H1 (cell line): ENCODE measurements around the gene NF1. TPM values are rescaled to one million over a fixed set of nuclear protein-coding genes. Genes with fewer than 3 reads are reported as not detected.

ENCODE experiments used
- CTCF ChIA-PET: fragments of 300-600 bp; sonication (Branson Sonifier 250); formaldehyde crosslinking; loops from one replicate; lab custom pipeline; 2021; ENCODE audit not compliant: partially characterized antibody; lab: Charles Lee
- POLR2A ChIA-PET: fragments of 300-600 bp; sonication (Branson Sonifier 250); formaldehyde crosslinking; loops from one replicate; lab custom pipeline; 2021; ENCODE audit warnings: inconsistent platforms; ENCODE audit not compliant: partially characterized antibody; lab: Charles Lee
- DNase-seq, 2 experiments: peaks; one replicate each; pipeline versions ENCODE4 v3.0.0 to v3.0.0-alpha.2; 2010 to 2022; ENCODE audit warnings: low spot score in 2 of 2, low read depth in 1 of 2, mixed read lengths in 1 of 2
- FAIRE-seq: peaks from 2 replicates; lab custom pipeline; 2011; peaks lifted over from hg19 to GRCh38; lab: Jason Lieb, UNC
- H2AFZ ChIP-seq: 2 replicates; pipeline ENCODE4 v1.8.1; 2012; ENCODE audit warnings: low read length, inconsistent platforms
- H2AK5ac ChIP-seq: 2 replicates; pipeline ENCODE4 v1.6.1; 2013; ENCODE audit warnings: low read depth, low read length
- H2BK120ac ChIP-seq: replicated peaks from 2 replicates; pipeline ENCODE3; 2013; ENCODE audit warnings: low read depth, low read length, inconsistent platforms
- H2BK12ac ChIP-seq: 2 replicates; pipeline ENCODE4 v1.6.1; 2013; ENCODE audit warnings: low read depth, low read length
- H2BK15ac ChIP-seq: 2 replicates; pipeline ENCODE4 v1.6.1; 2013; ENCODE audit warnings: low read length
- H2BK20ac ChIP-seq: 2 replicates; pipeline ENCODE4 v1.6.1; 2013; ENCODE audit warnings: low read length
- H2BK5ac ChIP-seq: 2 replicates; pipeline ENCODE4 v1.6.1; 2013; ENCODE audit warnings: low read depth, low read length
- H3K14ac ChIP-seq: 2 replicates; pipeline ENCODE4 v1.6.1; 2013; ENCODE audit warnings: inconsistent platforms; ENCODE audit not compliant: insufficient read length
- H3K18ac ChIP-seq: 2 replicates; pipeline ENCODE4 v1.6.1; 2013; ENCODE audit warnings: low read length; ENCODE audit errors: extremely low read depth
- H3K23ac ChIP-seq: 2 replicates; pipeline ENCODE4 v1.6.1; 2013; ENCODE audit warnings: inconsistent platforms; ENCODE audit not compliant: insufficient read length
- H3K23me2 ChIP-seq: 2 replicates; pipeline ENCODE4 v1.6.1; 2013; ENCODE audit warnings: low read depth, low read length
- H3K27ac ChIP-seq: 2 replicates; pipeline ENCODE4 v1.6.1; 2011; ENCODE audit warnings: low read depth, low read length, inconsistent platforms
- H3K27me3 ChIP-seq, 4 experiments: replicated peaks in 1 of 4; 1 replicate in 1 of 4; 2 replicates in 3 of 4; pipeline versions ENCODE4 v1.6.1 to v1.8.1; 2011 to 2013; ENCODE audit warnings: low read length in 3 of 4, mild to moderate bottlenecking in 3 of 4, inconsistent platforms in 2 of 4, mixed read lengths in 2 of 4, moderate library complexity in 1 of 4; ENCODE audit not compliant: control insufficient read depth in 3 of 4, insufficient read depth in 3 of 4; ENCODE audit errors: extremely low read depth in 1 of 4
- H3K36me3 ChIP-seq, 4 experiments: 2 replicates each; pipeline versions ENCODE4 v1.6.1 to v1.8.1; 2011 to 2013; ENCODE audit warnings: mild to moderate bottlenecking in 4 of 4, low read length in 3 of 4, moderate library complexity in 2 of 4, control low read depth in 1 of 4, inconsistent platforms in 1 of 4; ENCODE audit not compliant: insufficient read depth in 4 of 4, control insufficient read depth in 2 of 4
- H3K4ac ChIP-seq: replicated peaks from 2 replicates; pipeline ENCODE3; 2013; ENCODE audit warnings: low read length, low read depth, mixed read lengths, inconsistent platforms; ENCODE audit not compliant: insufficient read length
- H3K4me1 ChIP-seq, 4 experiments: replicated peaks in 1 of 4; 1 replicate in 1 of 4; 2 replicates in 3 of 4; pipeline versions ENCODE4 v1.6.1 to v1.8.1; 2011 to 2013; ENCODE audit warnings: low read length in 3 of 4, inconsistent platforms in 2 of 4, mixed read lengths in 1 of 4; ENCODE audit not compliant: insufficient read depth in 4 of 4, control insufficient read depth in 3 of 4
- H3K4me2 ChIP-seq, 2 experiments: 2 replicates each; pipeline versions ENCODE4 v1.6.1 to v1.8.1; 2011 to 2013; ENCODE audit warnings: low read depth in 2 of 2, low read length in 2 of 2, control low read depth in 1 of 2, inconsistent platforms in 1 of 2, mild to moderate bottlenecking in 1 of 2; ENCODE audit not compliant: insufficient read depth in 1 of 2
- H3K4me3 ChIP-seq, 4 experiments: fragments of 200-600, 300-600 bp in 1 of 4; sonication (generic), shearing (Covaris generic), sonication (Bioruptor Twin) in 1 of 4; 2 replicates each; pipeline versions ENCODE4 v1.5.1 to v1.8.1; 2011 to 2016; ENCODE audit warnings: low read length in 4 of 4, low read depth in 3 of 4, control low read depth in 2 of 4, inconsistent platforms in 2 of 4, mild to moderate bottlenecking in 2 of 4, mixed read lengths in 1 of 4, moderate library complexity in 1 of 4; ENCODE audit not compliant: insufficient read depth in 2 of 4; ENCODE audit errors: extremely low read depth in 1 of 4
- H3K56ac ChIP-seq: replicated peaks from 2 replicates; pipeline ENCODE3; 2013; ENCODE audit warnings: low read depth, mild to moderate bottlenecking, mixed read lengths, low read length, inconsistent platforms; ENCODE audit not compliant: insufficient read length
- H3K79me1 ChIP-seq: 2 replicates; pipeline ENCODE4 v1.6.1; 2013; ENCODE audit warnings: low read depth, low read length, control low read depth
- H3K79me2 ChIP-seq, 2 experiments: 2 replicates each; pipeline versions ENCODE4 v1.6.1 to v1.8.1; 2012 to 2013; ENCODE audit warnings: low read length in 2 of 2, mild to moderate bottlenecking in 2 of 2, inconsistent platforms in 1 of 2; ENCODE audit not compliant: insufficient read depth in 2 of 2, control insufficient read depth in 1 of 2
- H3K9ac ChIP-seq, 4 experiments: replicated peaks in 1 of 4; 1 replicate in 1 of 4; 2 replicates in 3 of 4; pipeline versions ENCODE4 v1.6.1 to v1.8.1; 2011 to 2013; ENCODE audit warnings: low read depth in 3 of 4, low read length in 3 of 4, control low read depth in 2 of 4, mild to moderate bottlenecking in 2 of 4, moderate library complexity in 2 of 4, inconsistent platforms in 1 of 4; ENCODE audit errors: extremely low read depth in 1 of 4
- H3K9me3 ChIP-seq, 2 experiments: 2 replicates each; pipeline versions ENCODE4 v1.6.1 to v1.8.1; 2012 to 2013; ENCODE audit warnings: mild to moderate bottlenecking in 2 of 2, moderate library complexity in 2 of 2, control low read depth in 1 of 2, inconsistent platforms in 1 of 2, low read depth in 1 of 2, low read length in 1 of 2, mixed read lengths in 1 of 2; ENCODE audit not compliant: insufficient read depth in 2 of 2
- H4K20me1 ChIP-seq, 2 experiments: replicated peaks in 1 of 2; 2 replicates each; pipeline versions ENCODE3 to v1.8.1; 2011 to 2013; ENCODE audit warnings: inconsistent platforms in 2 of 2, low read length in 2 of 2, mild to moderate bottlenecking in 1 of 2; ENCODE audit not compliant: insufficient read depth in 2 of 2, control insufficient read depth in 1 of 2
- H4K5ac ChIP-seq: 2 replicates; pipeline ENCODE4 v1.6.1; 2013; ENCODE audit warnings: low read length, low read depth, mixed read lengths, inconsistent platforms; ENCODE audit not compliant: insufficient read length
- H4K8ac ChIP-seq: 2 replicates; pipeline ENCODE4 v1.8.0; 2013; ENCODE audit warnings: mild to moderate bottlenecking, moderate library complexity, low read length, inconsistent platforms; ENCODE audit not compliant: insufficient read depth; ENCODE audit errors: extremely low read depth
- H4K91ac ChIP-seq: replicated peaks from 2 replicates; pipeline ENCODE3; 2013; ENCODE audit warnings: low read length, mixed read lengths, inconsistent platforms; ENCODE audit not compliant: insufficient read length
- CBX5 ChIP-seq: fragments of 300-800, 300-1000 bp; sonication (generic); IDR thresholded peaks from 2 replicates; pipeline ENCODE4 v1.7.1; 2016; ENCODE audit warnings: antibody characterized with exemption, low read length, low read depth
- CBX8 ChIP-seq: fragments of 300-800, 300-1000 bp; sonication (generic); IDR thresholded peaks from 2 replicates; pipeline ENCODE4 v1.7.1; 2016; ENCODE audit warnings: low read depth, low read length, borderline replicate concordance
- EP300 ChIP-seq, 2 experiments: IDR thresholded peaks; 1 replicate in 1 of 2; 2 replicates in 1 of 2; pipeline ENCODE4 v1.6.1; 2011 to 2012; ENCODE audit warnings: low read depth in 2 of 2, low read length in 2 of 2, mild to moderate bottlenecking in 2 of 2, borderline replicate concordance in 1 of 2, inconsistent platforms in 1 of 2, moderate library complexity in 1 of 2
- JUN ChIP-seq: IDR thresholded peaks from 2 replicates; pipeline ENCODE4 v1.6.1; 2011; ENCODE audit warnings: low read depth, mild to moderate bottlenecking, improper control_type of control experiment, low read length
- SP1 ChIP-seq: IDR thresholded peaks from 2 replicates; pipeline ENCODE4 v1.6.1; 2011; ENCODE audit warnings: low read depth, low read length
- WGBS, 2 experiments: shearing (Covaris generic) in 1 of 2; methylation state at CpG; one replicate each; pipeline versions ENCODE4 v1.1.6 to v1.1.7; 2013 to 2015; ENCODE audit warnings: low lambda C conversion rate in 2 of 2, mixed read lengths in 2 of 2, inconsistent platforms in 1 of 2, low coverage in 1 of 2, missing lambda C conversion rate in 1 of 2; ENCODE audit not compliant: insufficient replicate concordance in 2 of 2, insufficient coverage in 1 of 2, insufficient read length in 1 of 2; ENCODE audit errors: extremely low coverage in 1 of 2, missing lambda C conversion rate in 1 of 2; 5-methylcytosine and 5-hydroxymethylcytosine counted together
- polyA plus RNA-seq, 7 experiments: library from polyadenylated mRNA; depleted of rRNA in 3 of 7; stranded (reverse) in 5 of 7; unstranded in 2 of 7; fragments of >200 nt in 5 of 7; fragments of 200-250 nt in 2 of 7; gene quantifications; 1 replicate in 5 of 7; 2 replicates in 1 of 7; 4 replicates in 1 of 7; pipeline versions ENCODE4 v1.2.1 to v1.2.3, GENCODE V29; 2011 to 2013; ENCODE audit warnings: missing spikeins in 2 of 7, mixed read lengths in 2 of 7
- total RNA-seq: library from RNA; stranded (reverse); fragmentation: NEBNext Ultra II Directional; extraction: Animal tissue kit (Norgen Biotek cat#: 25700); gene quantifications from 2 replicates; pipeline ENCODE4 v1.2.1, GENCODE V29; 2021
- TF ChIP-seq, protein P1 (sequence below): IDR thresholded peaks from 2 replicates; pipeline ENCODE4 v1.6.1; 2012; ENCODE audit warnings: inconsistent platforms

Gene NF1
- total and polyA plus RNA-seq, 2 of the 8 experiments (the other 6 are each of a cell fraction or from before 2014, with no cell fraction given): 19.3 to 29.6 TPM

DNA sequence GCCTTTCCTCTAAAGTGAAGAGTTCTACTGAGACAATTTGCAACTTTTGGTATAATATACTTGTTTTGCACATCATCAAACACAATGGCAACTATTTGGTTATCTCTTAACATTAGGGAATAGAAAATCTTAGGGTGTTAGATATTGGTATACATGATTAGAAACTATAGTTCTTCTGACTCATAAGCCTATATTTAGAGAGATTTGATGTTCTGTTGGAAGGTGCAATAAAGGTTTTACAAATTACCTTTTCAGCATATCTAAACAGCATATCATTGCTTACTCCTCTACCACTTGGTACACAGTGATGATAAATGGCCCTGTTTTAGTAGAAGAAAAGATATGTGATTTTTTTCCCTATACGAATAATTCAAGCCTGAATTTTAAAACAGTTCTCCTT lies 212.9 kb downstream of the NF1 start:
- no peak overlapping the region for H4K5ac ChIP-seq
- H4K20me1 ChIP-seq: no peaks in the 10 kb centered on the region
- H3K23me2 ChIP-seq: peaks cover 1% of the 10 kb centered on the region; the same call in 1 of the 2 replicates
- no peaks in the 10 kb centered on the region for H3K4me1 ChIP-seq
- H3K18ac ChIP-seq: no peak overlapping the region
- POLR2A ChIA-PET: interaction anchor here (1.0 kb wide), 1 partner anchor 426 kb away, joined by 3 read pairs; no protein-coding TSS in a partner anchor
- no peaks in the 10 kb centered on the region for H3K9me3 ChIP-seq
- CTCF ChIA-PET: interaction anchor here (0.6 to 0.9 kb wide), 2 partner anchors 41 to 1771 kb away, joined by 3 to 5 read pairs; no protein-coding TSS in a partner anchor
- TF ChIP-seq CBX5 (no peak), EP300 (IDR thresholded peaks at IDR 0.05; ENCODE audit: borderline replicate concordance in 1 of 2, low read depth in 2 of 2, low read length in 2 of 2) (no peak), JUN (no peak), SP1 (no peak), CBX8 (no peak)
- TF ChIP-seq, protein P1, sequence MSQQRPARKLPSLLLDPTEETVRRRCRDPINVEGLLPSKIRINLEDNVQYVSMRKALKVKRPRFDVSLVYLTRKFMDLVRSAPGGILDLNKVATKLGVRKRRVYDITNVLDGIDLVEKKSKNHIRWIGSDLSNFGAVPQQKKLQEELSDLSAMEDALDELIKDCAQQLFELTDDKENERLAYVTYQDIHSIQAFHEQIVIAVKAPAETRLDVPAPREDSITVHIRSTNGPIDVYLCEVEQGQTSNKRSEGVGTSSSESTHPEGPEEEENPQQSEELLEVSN: no peak
- H3K9ac ChIP-seq: no peak overlapping the region
- H3K27me3 ChIP-seq: no peaks in the 10 kb centered on the region
- H4K91ac ChIP-seq: no peak overlapping the region
- H3K79me1 ChIP-seq: no peaks in the 10 kb centered on the region
- 84% methylated on average over 1 of the region's 1 CpG; no CpG with 5 or more reads in 1 of the 2 experiments for WGBS, 2 experiments
- no peak overlapping the region for H3K23ac ChIP-seq
- H3K27ac ChIP-seq: no peak overlapping the region
- no peak overlapping the region for H2AK5ac ChIP-seq
- no peak overlapping the region for H3K4ac ChIP-seq
- no peaks in the 10 kb centered on the region for H3K36me3 ChIP-seq
- H2BK5ac ChIP-seq: no peak overlapping the region
- H2AFZ ChIP-seq: no peak overlapping the region
- no peak overlapping the region for H2BK12ac ChIP-seq
- no peak overlapping the region for H2BK15ac ChIP-seq
- FAIRE-seq: no peak
- H3K79me2 ChIP-seq: no peaks in the 10 kb centered on the region
- H2BK120ac ChIP-seq: no peak overlapping the region
- no peak overlapping the region for H2BK20ac ChIP-seq
- H3K14ac ChIP-seq: no peak overlapping the region
- no peak overlapping the region for H3K4me3 ChIP-seq
- H4K8ac ChIP-seq: no peak overlapping the region
- no peak overlapping the region for H3K4me2 ChIP-seq
- DNase-seq: no peak
- no peak overlapping the region for H3K56ac ChIP-seq
